Tongue (tissue), 2 donors: ENCODE measurements around the gene CLEC2D. TPM values are rescaled to one million over a fixed set of nuclear protein-coding genes. Genes with fewer than 3 reads are reported as not detected.
"Not testable (repeated sequence)": the region's sequence is repeated elsewhere in the genome, so short reads cannot be mapped to it uniquely, and the experiment has no call there.

ENCODE experiments used
- DNase-seq: peaks from one replicate; pipeline ENCODE4 v3.0.0-alpha.2; 2015
- total RNA-seq: library from RNA; depleted of rRNA; stranded (reverse); fragments of >200 nt; gene quantifications from one replicate; pipeline ENCODE4 v1.2.3, GENCODE V29; 2014

The CLEC2D gene
- 12.4 TPM for total RNA-seq

GRCh38 chr12:9669534-9669933, at the start of gene CLEC2D:
CLEC2D (plus strand) TSS chr12:9669713; CDS start chr12:9669735, 22 bp downstream.
- DNase-seq: no peak

GRCh38 chr12:9625019-9625418, 44.5 kb upstream of the CLEC2D start:
- DNase-seq: no peak

- DNase-seq: no peak
Observed at GRCh38 chr12:9626291-9626690, 43.2 kb upstream of the CLEC2D start.

GRCh38 chr12:9626821-9627220, 42.7 kb upstream of the CLEC2D start:
- no peak for DNase-seq

- no peak for DNase-seq
Observed at GRCh38 chr12:9632766-9633165, 36.7 kb upstream of the CLEC2D start.

GRCh38 chr12:9634177-9634803, 35.2 kb upstream of the CLEC2D start:
- peak; percentile 30 for DNase-seq

GRCh38 chr12:9634969-9635754, 34.4 kb upstream of the CLEC2D start:
- no peak for DNase-seq

- DNase-seq: no peak
Observed at GRCh38 chr12:9636150-9636850, 33.2 kb upstream of the CLEC2D start.

GRCh38 chr12:9636851-9637206, 32.7 kb upstream of the CLEC2D start:
- DNase-seq: no peak

GRCh38 chr12:9640024-9640423, 29.5 kb upstream of the CLEC2D start:
- no peak for DNase-seq

GRCh38 chr12:9642606-9643265, 26.8 kb upstream of the CLEC2D start:
- DNase-seq: no peak

GRCh38 chr12:9643266-9643660, 26.2 kb upstream of the CLEC2D start:
- DNase-seq: no peak

GRCh38 chr12:9644985-9645551, 24.4 kb upstream of the CLEC2D start:
- not testable (repeated sequence) for DNase-seq

GRCh38 chr12:9646794-9647781, 22.4 kb upstream of the CLEC2D start:
- no peak for DNase-seq

- peak; percentile 95 for DNase-seq
Observed at GRCh38 chr12:9647825-9648700, 21.4 kb upstream of the CLEC2D start.

GRCh38 chr12:9648701-9649531, 20.6 kb upstream of the CLEC2D start:
- DNase-seq: peak; percentile 13

GRCh38 chr12:9649532-9649940, 20.0 kb upstream of the CLEC2D start:
- peak; percentile 16 for DNase-seq

GRCh38 chr12:9650151-9650576, 19.3 kb upstream of the CLEC2D start:
- no peak for DNase-seq

GRCh38 chr12:9651265-9651729, 18.2 kb upstream of the CLEC2D start:
- no peak for DNase-seq
